RKO (cell line): ENCODE measurements around the gene COQ6.
"Not testable (repeated sequence)": the region's sequence is repeated elsewhere in the genome, so short reads cannot be mapped to it uniquely, and the experiment has no call there.

Experiments used
- DNase-seq: peaks from one replicate; pipeline ENCODE4 v3.0.0-alpha.2; 2016; ENCODE audit warnings: low spot score

Gene COQ6

GRCh38 chr14:73949752-73950734, at the start of gene COQ6, which contains the start of gene FAM161B:
TSS of gene COQ6 (plus strand) at chr14:73950302. CDS start at chr14:73950333, 31 bp downstream.
TSS of gene FAM161B (minus strand) at chr14:73950094. CDS start at chr14:73950026, 68 bp downstream.
- peak; percentile 96 for DNase-seq

- no peak for DNase-seq
These were observed 47.1 kb upstream of the COQ6 start for GRCh38 chr14:73903028-73903427.

- DNase-seq, result no peak
These were observed 40.4 kb upstream of the COQ6 start for GRCh38 chr14:73909681-73910080.

GRCh38 chr14:73913256-73913655, 36.8 kb upstream of the COQ6 start:
- DNase-seq, result no peak

- no peak for DNase-seq
These were observed 33.8 kb upstream of the COQ6 start for GRCh38 chr14:73916324-73916723.

GRCh38 chr14:73919457-73919856, 30.6 kb upstream of the COQ6 start:
- DNase-seq, result not testable (repeated sequence)

GRCh38 chr14:73924337-73924736, 25.8 kb upstream of the COQ6 start:
- peak; percentile 11 for DNase-seq

GRCh38 chr14:73935666-73936065, 14.4 kb upstream of the COQ6 start:
- DNase-seq, result peak; percentile 41

GRCh38 chr14:73936548-73936947, 13.6 kb upstream of the COQ6 start:
- no peak for DNase-seq

GRCh38 chr14:73937012-73937411, 13.1 kb upstream of the COQ6 start:
- no peak for DNase-seq

GRCh38 chr14:73942180-73942579, 7.9 kb upstream of the COQ6 start:
- DNase-seq, result no peak

- no peak for DNase-seq
These were observed 7.0 kb upstream of the COQ6 start for GRCh38 chr14:73943083-73943482.

GRCh38 chr14:73944432-73945158, 5.5 kb upstream of the COQ6 start:
- no peak for DNase-seq

- no peak for DNase-seq
These were observed 4.9 kb upstream of the COQ6 start for GRCh38 chr14:73945159-73945670.

GRCh38 chr14:73953731-73954130, 3.6 kb downstream of the COQ6 start:
- DNase-seq, result no peak

- DNase-seq, result no peak
These were observed 5.6 kb downstream of the COQ6 start for GRCh38 chr14:73955674-73956073.

GRCh38 chr14:73958591-73958990, 8.5 kb downstream of the COQ6 start:
- DNase-seq, result no peak

GRCh38 chr14:73961192-73961591, 11.1 kb downstream of the COQ6 start:
- no peak for DNase-seq

- DNase-seq, result no peak
These were observed 15.1 kb downstream of the COQ6 start for GRCh38 chr14:73965216-73965615.

- DNase-seq, result peak; percentile 39
These were observed 18.8 kb downstream of the COQ6 start for GRCh38 chr14:73968885-73969284.

GRCh38 chr14:73973497-73973896, 23.4 kb downstream of the COQ6 start:
- no peak for DNase-seq

- DNase-seq, result no peak
These were observed 26.0 kb downstream of the COQ6 start for GRCh38 chr14:73976125-73976524.

GRCh38 chr14:73977896-73978295, 27.8 kb downstream of the COQ6 start:
- DNase-seq, result no peak
